ENCODE data around the gene GARNL3. TPM values are rescaled to one million over a fixed set of nuclear protein-coding genes. Genes with fewer than 3 reads are reported as not detected.

GARNL3 gene
- total RNA-seq, 2 experiments from 2014 or later, result 16.1 to 17.2 TPM

- POLR2A ChIA-PET, result interaction anchor here (1.0 kb wide), 1 partner anchor 10 kb away, joined by 3 read pairs; no protein-coding TSS in a partner anchor
- Histone ChIP-seq H3K36me3 (ENCODE audit: insufficient read depth, low read length) (no peaks in the 10 kb centered on the region), H3K9me2 (ENCODE audit: insufficient read depth, low read length) (0 out of 2 replicates have a peak, but pooled peaks cover 3% of the 10 kb centered on the region), H3K4me2 (ENCODE audit: low read length) (no peak overlapping the region), H3K27ac (ENCODE audit: low read depth, low read length, poor library complexity, severe bottlenecking) (no peak overlapping the region), H3K9me3 (ENCODE audit: low read length) (no peaks in the 10 kb centered on the region), H3K4me3 (ENCODE audit: low read depth, low read length, poor library complexity, severe bottlenecking) (no peak overlapping the region), H4K20me1 (ENCODE audit: insufficient read depth, low read length) (no peaks in the 10 kb centered on the region), H3K4me1 (ENCODE audit: insufficient read depth, low read length, poor library complexity, severe bottlenecking) (no peaks in the 10 kb centered on the region), H3K79me2 (ENCODE audit: insufficient read depth, low read depth, low read length) (no peaks in the 10 kb centered on the region), H2AFZ (ENCODE audit: low read length) (no peak overlapping the region)
- CTCF ChIA-PET (ENCODE audit: unreplicated experiment), result no interaction called here
- no peak for TF ChIP-seq CTCF (conservative IDR thresholded peaks at IDR 0.05; ENCODE audit: low read length)
- TF ChIP-seq EZH2phosphoT487 (IDR thresholded peaks at IDR 0.05; ENCODE audit: borderline replicate concordance, low read depth, low read length), result no peak
- intact Hi-C loops (cut with micrococcal nuclease; ENCODE audit: unreplicated experiment), result no loop called here
- no TSS peak for BruUV-seq (replicated peaks)
- DNase-seq (ENCODE audit: low spot score), result no peak
Observed at GRCh38 chr9:127382541-127382940, 118.0 kb downstream of the GARNL3 start.

- no peak for DNase-seq (ENCODE audit: low spot score)
- no TSS peak for BruUV-seq (replicated peaks)
- Histone ChIP-seq H3K27ac (ENCODE audit: low read depth, low read length, poor library complexity, severe bottlenecking) (no peak overlapping the region), H3K4me2 (ENCODE audit: low read length) (no peak overlapping the region), H3K4me1 (ENCODE audit: insufficient read depth, low read length, poor library complexity, severe bottlenecking) (peaks cover 6% of the 10 kb centered on the region), H3K36me3 (ENCODE audit: insufficient read depth, low read length) (no peaks in the 10 kb centered on the region), H4K20me1 (ENCODE audit: insufficient read depth, low read length) (no peaks in the 10 kb centered on the region), H2AFZ (ENCODE audit: low read length) (no peak overlapping the region), H3K4me3 (ENCODE audit: low read depth, low read length, poor library complexity, severe bottlenecking) (no peak overlapping the region), H3K9me3 (ENCODE audit: low read length) (no peaks in the 10 kb centered on the region), H3K9me2 (ENCODE audit: insufficient read depth, low read length) (0 out of 2 replicates have a peak, but pooled peaks cover 3% of the 10 kb centered on the region), H3K79me2 (ENCODE audit: insufficient read depth, low read depth, low read length) (no peaks in the 10 kb centered on the region)
- TF ChIP-seq EZH2phosphoT487 (IDR thresholded peaks at IDR 0.05; ENCODE audit: borderline replicate concordance, low read depth, low read length) (no peak), CTCF (conservative IDR thresholded peaks at IDR 0.05; ENCODE audit: low read length) (no peak)
- CTCF ChIA-PET (ENCODE audit: unreplicated experiment), result no interaction called here
- intact Hi-C loops (cut with micrococcal nuclease; ENCODE audit: unreplicated experiment), result no loop called here
- POLR2A ChIA-PET, result no interaction called here
Observed at GRCh38 chr9:127384016-127384730, 119.6 kb downstream of the GARNL3 start.

- intact Hi-C loops (cut with micrococcal nuclease; ENCODE audit: unreplicated experiment), result no loop called here
- no peaks in the 10 kb centered on the region for H3K79me2 ChIP-seq (ENCODE audit: insufficient read depth, low read depth, low read length)
- H3K4me2 ChIP-seq (ENCODE audit: low read length), result no peak overlapping the region
- H2AFZ ChIP-seq (ENCODE audit: low read length), result no peak overlapping the region
- no peaks in the 10 kb centered on the region for H3K9me2 ChIP-seq (ENCODE audit: insufficient read depth, low read length)
- POLR2A ChIA-PET, result no interaction called here
- no peak for DNase-seq (ENCODE audit: low spot score)
- CTCF ChIA-PET (ENCODE audit: unreplicated experiment), result no interaction called here
- H3K4me3 ChIP-seq (ENCODE audit: low read depth, low read length, poor library complexity, severe bottlenecking), result no peak overlapping the region
- H3K36me3 ChIP-seq (ENCODE audit: insufficient read depth, low read length), result no peaks in the 10 kb centered on the region
- BruUV-seq (replicated peaks), result no TSS peak
- no peak overlapping the region for H3K27ac ChIP-seq (ENCODE audit: low read depth, low read length, poor library complexity, severe bottlenecking)
- no peaks in the 10 kb centered on the region for H4K20me1 ChIP-seq (ENCODE audit: insufficient read depth, low read length)
- H3K4me1 ChIP-seq (ENCODE audit: insufficient read depth, low read length, poor library complexity, severe bottlenecking), result peaks cover 6% of the 10 kb centered on the region
- no peaks in the 10 kb centered on the region for H3K9me3 ChIP-seq (ENCODE audit: low read length)
- TF ChIP-seq CTCF (conservative IDR thresholded peaks at IDR 0.05; ENCODE audit: low read length) (no peak), EZH2phosphoT487 (IDR thresholded peaks at IDR 0.05; ENCODE audit: borderline replicate concordance, low read depth, low read length) (no peak)
Observed at GRCh38 chr9:127384901-127385300, 120.3 kb downstream of the GARNL3 start.

All from OCI-LY7 (cell line).